Measurements from ENCODE around the gene ZFYVE26. TPM values are rescaled to one million over a fixed set of nuclear protein-coding genes. Genes with fewer than 3 reads are reported as not detected.

Gene ZFYVE26
- total RNA-seq, 1 experiment from 2014 or later = 21.1 TPM

- no peak for DNase-seq
- Histone ChIP-seq H3K27me3 (ENCODE audit: low read length) (no peaks in the 10 kb centered on the region), H3K4me3 (ENCODE audit: low read length) (no peak overlapping the region), H3K36me3 (ENCODE audit: low read depth, low read length) (no peaks in the 10 kb centered on the region), H2AFZ (ENCODE audit: low read length) (no peak overlapping the region), H3K9ac (ENCODE audit: low read length) (no peak overlapping the region), H3F3A (ENCODE audit: low read length, unreplicated experiment) (no peaks in the 10 kb centered on the region), H3K9me2 (replicated peaks; ENCODE audit: low read length) (no peaks in the 10 kb centered on the region), H3K9me3 (ENCODE audit: low read length) (no peaks in the 10 kb centered on the region), H3K27ac (ENCODE audit: low read length) (no peak overlapping the region), H3K4me2 (ENCODE audit: low read length) (no peak overlapping the region), H4K20me1 (ENCODE audit: low read length) (no peaks in the 10 kb centered on the region), H3K4me1 (ENCODE audit: insufficient read depth, low read length) (peaks cover 14% of the 10 kb centered on the region), H3K79me2 (ENCODE audit: low read length) (no peaks in the 10 kb centered on the region)
- BruUV-seq (replicated peaks) = no TSS peak
- CTCF ChIA-PET = no interaction called here
- POLR2A ChIA-PET (ENCODE audit: unreplicated experiment) = no interaction called here
- TF ChIP-seq EZH2 (IDR thresholded peaks at IDR 0.05; ENCODE audit: low read length, unreplicated experiment) = no peak
- TF ChIP-seq EZH2phosphoT487 (IDR thresholded peaks at IDR 0.05; ENCODE audit: borderline replicate concordance, low read length) = no peak
- TF ChIP-seq CTCF (conservative IDR thresholded peaks at IDR 0.05; ENCODE audit: low read depth, low read length) = no peak
- ATAC-seq = no peak
- intact Hi-C loops (cut with micrococcal nuclease) = no loop called here
These were observed 42.9 kb upstream of the ZFYVE26 start for GRCh38 chr14:67859169-67859749.

- Histone ChIP-seq H3K27ac (ENCODE audit: low read length) (no peak overlapping the region), H3K4me1 (ENCODE audit: insufficient read depth, low read length) (peaks cover 14% of the 10 kb centered on the region), H3K9ac (ENCODE audit: low read length) (no peak overlapping the region), H3K36me3 (ENCODE audit: low read depth, low read length) (no peaks in the 10 kb centered on the region), H4K20me1 (ENCODE audit: low read length) (no peaks in the 10 kb centered on the region), H3K79me2 (ENCODE audit: low read length) (no peaks in the 10 kb centered on the region), H3K9me3 (ENCODE audit: low read length) (no peaks in the 10 kb centered on the region), H3K4me2 (ENCODE audit: low read length) (no peak overlapping the region), H3K4me3 (ENCODE audit: low read length) (no peak overlapping the region), H3K27me3 (ENCODE audit: low read length) (no peaks in the 10 kb centered on the region), H2AFZ (ENCODE audit: low read length) (no peak overlapping the region), H3F3A (ENCODE audit: low read length, unreplicated experiment) (no peaks in the 10 kb centered on the region), H3K9me2 (replicated peaks; ENCODE audit: low read length) (no peaks in the 10 kb centered on the region)
- intact Hi-C loops (cut with micrococcal nuclease) = no loop called here
- TF ChIP-seq EZH2 (IDR thresholded peaks at IDR 0.05; ENCODE audit: low read length, unreplicated experiment) (no peak), CTCF (conservative IDR thresholded peaks at IDR 0.05; ENCODE audit: low read depth, low read length) (no peak)
- CTCF ChIA-PET = no interaction called here
- ATAC-seq (no peak), DNase-seq (no peak)
- no TSS peak for BruUV-seq (replicated peaks)
- POLR2A ChIA-PET (ENCODE audit: unreplicated experiment) = no interaction called here
These were observed 41.5 kb upstream of the ZFYVE26 start for GRCh38 chr14:67857778-67858350.

GRCh38 chr14:67856827-67857226 lies 40.4 kb upstream of the ZFYVE26 start:
- no peaks in the 10 kb centered on the region for H3K27me3 ChIP-seq (ENCODE audit: low read length)
- H3K4me1 ChIP-seq (ENCODE audit: insufficient read depth, low read length) = peaks cover 14% of the 10 kb centered on the region
- no peak for TF ChIP-seq EZH2 (IDR thresholded peaks at IDR 0.05; ENCODE audit: low read length, unreplicated experiment)
- TF ChIP-seq EZH2phosphoT487 (IDR thresholded peaks at IDR 0.05; ENCODE audit: borderline replicate concordance, low read length) = no peak
- no peak for TF ChIP-seq CTCF (conservative IDR thresholded peaks at IDR 0.05; ENCODE audit: low read depth, low read length)
- ChIA-PET POLR2A (ENCODE audit: unreplicated experiment) (interaction anchor here (0.5 kb wide), 1 partner anchor 191 kb away, joined by 4 read pairs; no protein-coding TSS in a partner anchor), CTCF (interaction anchor here (0.7 kb wide), 1 partner anchor 1331 kb away, joined by 5 read pairs; no protein-coding TSS in a partner anchor)
- H3K79me2 ChIP-seq (ENCODE audit: low read length) = no peaks in the 10 kb centered on the region
- DNase-seq = peak; percentile 59
- no peak overlapping the region for H3K9ac ChIP-seq (ENCODE audit: low read length)
- no peaks in the 10 kb centered on the region for H3F3A ChIP-seq (ENCODE audit: low read length, unreplicated experiment)
- H3K9me2 ChIP-seq (replicated peaks; ENCODE audit: low read length) = no peaks in the 10 kb centered on the region
- H3K9me3 ChIP-seq (ENCODE audit: low read length) = no peaks in the 10 kb centered on the region
- H3K27ac ChIP-seq (ENCODE audit: low read length) = no peak overlapping the region
- no peaks in the 10 kb centered on the region for H4K20me1 ChIP-seq (ENCODE audit: low read length)
- H3K4me3 ChIP-seq (ENCODE audit: low read length) = no peak overlapping the region
- intact Hi-C loops (cut with micrococcal nuclease) = no loop called here
- ATAC-seq = peak; percentile 86
- H3K36me3 ChIP-seq (ENCODE audit: low read depth, low read length) = no peaks in the 10 kb centered on the region
- BruUV-seq (replicated peaks) = no TSS peak
- H2AFZ ChIP-seq (ENCODE audit: low read length) = no peak overlapping the region
- H3K4me2 ChIP-seq (ENCODE audit: low read length) = peak overlapping the region; percentile 14; the same call in 1 of the 2 replicates
